ENCODE data around the gene SMAP2. TPM values are rescaled to one million over a fixed set of nuclear protein-coding genes. Genes with fewer than 3 reads are reported as not detected.

Gene SMAP2
- total and polyA plus RNA-seq, 2 of the 4 experiments (the other 2 are of a cell fraction): 30.1 to 31.0 TPM

GRCh38 chr1:40407453-40407852 lies 33.9 kb downstream of the SMAP2 start:
- Histone ChIP-seq H2AK9ac (replicated peaks; ENCODE audit: low read depth, low read length, poor library complexity) (no peak overlapping the region), H3K27ac (ENCODE audit: insufficient read depth, low read length) (no peak overlapping the region), H3K14ac (replicated peaks; ENCODE audit: low read depth, low read length) (no peak overlapping the region), H3K9ac (ENCODE audit: low read depth, low read length) (no peak overlapping the region), H3K18ac (ENCODE audit: low read depth, low read length) (no peak overlapping the region), H4K20me1 (ENCODE audit: insufficient read depth, low read length) (0 out of 2 replicates have a peak, but pooled peaks cover 3% of the 10 kb centered on the region), H3K4ac (ENCODE audit: low read depth, low read length) (no peak overlapping the region), H3K4me2 (ENCODE audit: low read depth, low read length) (no peak overlapping the region), H3K36me3 (ENCODE audit: control insufficient read depth, insufficient read depth, low read length) (peaks cover 5% of the 10 kb centered on the region; the same call in 1 of the 2 replicates), H3K9me3 (ENCODE audit: control insufficient read depth, insufficient read depth, low read length) (no peaks in the 10 kb centered on the region), H2BK20ac (ENCODE audit: low read depth, low read length) (no peak overlapping the region), H3K79me1 (ENCODE audit: low read depth in 1 of 2, low read length in 2 of 2) (peaks cover 9 to 44% of the 10 kb centered on the region in 2 experiments), H3K4me1 (ENCODE audit: control insufficient read depth, insufficient read depth, low read length) (peaks cover 2% of the 10 kb centered on the region; the same call in 1 of the 2 replicates), H3K9me1 (ENCODE audit: insufficient read depth, low read length) (no peaks in the 10 kb centered on the region; the same call in 1 of the 2 replicates), H2BK5ac (ENCODE audit: low read depth, low read length, poor library complexity, severe bottlenecking) (no peak overlapping the region), H4K8ac (ENCODE audit: low read depth in 2 of 2, low read length in 2 of 2) (no peak overlapping the region), H3K23ac (ENCODE audit: low read depth, low read length) (no peak overlapping the region), H2BK120ac (ENCODE audit: low read depth, low read length) (no peak overlapping the region), H4K5ac (ENCODE audit: low read depth, low read length) (no peak overlapping the region), H3K4me3 (ENCODE audit: insufficient read depth, low read depth, low read length) (no peak overlapping the region), H2AK5ac (ENCODE audit: low read depth, low read length) (no peak overlapping the region), H3K56ac (ENCODE audit: extremely low read depth, insufficient read depth, low read length) (no peak overlapping the region), H4K91ac (ENCODE audit: insufficient read depth, low read depth, low read length) (no peak overlapping the region), H2BK15ac (ENCODE audit: low read depth, low read length) (no peak overlapping the region), H3K27me3 (ENCODE audit: control insufficient read depth, insufficient read depth, low read length) (no peaks in the 10 kb centered on the region), H2AFZ (replicated peaks; ENCODE audit: low read length, poor library complexity) (no peak overlapping the region)
- intact Hi-C loops (cut with micrococcal nuclease): loop anchor here (5.0 to 10.0 kb wide), 2 partner anchors 153 to 330 kb away; partner anchors contain the start of gene ZMPSTE24
- TF ChIP-seq POLR2A (IDR thresholded peaks at IDR 0.05; ENCODE audit: low read depth, low read length): no peak
- no peak for TF ChIP-seq NFE2L2 (IDR thresholded peaks at IDR 0.05; ENCODE audit: low read depth, low read length)
- TF ChIP-seq, protein P1, sequence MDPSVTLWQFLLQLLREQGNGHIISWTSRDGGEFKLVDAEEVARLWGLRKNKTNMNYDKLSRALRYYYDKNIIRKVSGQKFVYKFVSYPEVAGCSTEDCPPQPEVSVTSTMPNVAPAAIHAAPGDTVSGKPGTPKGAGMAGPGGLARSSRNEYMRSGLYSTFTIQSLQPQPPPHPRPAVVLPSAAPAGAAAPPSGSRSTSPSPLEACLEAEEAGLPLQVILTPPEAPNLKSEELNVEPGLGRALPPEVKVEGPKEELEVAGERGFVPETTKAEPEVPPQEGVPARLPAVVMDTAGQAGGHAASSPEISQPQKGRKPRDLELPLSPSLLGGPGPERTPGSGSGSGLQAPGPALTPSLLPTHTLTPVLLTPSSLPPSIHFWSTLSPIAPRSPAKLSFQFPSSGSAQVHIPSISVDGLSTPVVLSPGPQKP (IDR thresholded peaks at IDR 0.05; ENCODE audit: borderline replicate concordance, low read depth, low read length): no peak
- TF ChIP-seq RAD21 (IDR thresholded peaks at IDR 0.05; ENCODE audit: low read length): no peak
- TF ChIP-seq RFX5 (IDR thresholded peaks at IDR 0.05; ENCODE audit: low read depth, low read length): no peak
- no peak for TF ChIP-seq BHLHE40 (IDR thresholded peaks at IDR 0.05; ENCODE audit: low read depth, low read length)
- TF ChIP-seq, protein P2, sequence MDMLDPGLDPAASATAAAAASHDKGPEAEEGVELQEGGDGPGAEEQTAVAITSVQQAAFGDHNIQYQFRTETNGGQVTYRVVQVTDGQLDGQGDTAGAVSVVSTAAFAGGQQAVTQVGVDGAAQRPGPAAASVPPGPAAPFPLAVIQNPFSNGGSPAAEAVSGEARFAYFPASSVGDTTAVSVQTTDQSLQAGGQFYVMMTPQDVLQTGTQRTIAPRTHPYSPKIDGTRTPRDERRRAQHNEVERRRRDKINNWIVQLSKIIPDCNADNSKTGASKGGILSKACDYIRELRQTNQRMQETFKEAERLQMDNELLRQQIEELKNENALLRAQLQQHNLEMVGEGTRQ (IDR thresholded peaks at IDR 0.05; ENCODE audit: low read depth, low read length): no peak
- no peak for TF ChIP-seq CEBPB (IDR thresholded peaks at IDR 0.05; ENCODE audit: low read depth, low read length)
- TF ChIP-seq RCOR1 (IDR thresholded peaks at IDR 0.05; ENCODE audit: insufficient replicate concordance, low read length): no peak
- no peak for TF ChIP-seq SMC3 (IDR thresholded peaks at IDR 0.05; ENCODE audit: low read depth, low read length)
- no peak for TF ChIP-seq FOS (IDR thresholded peaks at IDR 0.05; ENCODE audit: low read depth, low read length)
- TF ChIP-seq CHD1 (IDR thresholded peaks at IDR 0.05; ENCODE audit: low read depth, low read length): no peak
- no peak for TF ChIP-seq MAZ (IDR thresholded peaks at IDR 0.05; ENCODE audit: borderline replicate concordance, low read depth, low read length)
- no peak for TF ChIP-seq CTCF (conservative IDR thresholded peaks at IDR 0.05; ENCODE audit: low read depth, low read length)
- CTCF ChIA-PET: interaction anchor here (1.4 kb wide), 1 partner anchor 254 kb away, joined by 6 read pairs; no protein-coding TSS in a partner anchor
- dilution Hi-C loops (cut with HindIII; ENCODE audit: low sequenced_read_pairs, unreplicated experiment): no loop called here
- no peak for DNase-seq
- POLR2A ChIA-PET (ENCODE audit: unreplicated experiment): no interaction called here
- in situ Hi-C loops (cut with MboI; ENCODE audit: low sequenced_read_pairs): loop anchor here (5.0 kb wide), 1 partner anchor 255 kb away; no protein-coding TSS in a partner anchor
- BruUV-seq (replicated peaks): no TSS peak
- ATAC-seq (ENCODE audit: low read depth): no peak

Measured in IMR-90 (cell line).